Fibroblast of lung (primary cell): ENCODE measurements around the gene STK11.

Source experiments
- CTCF ChIP-seq, 2 donors: IDR thresholded peaks in 1 of 2; conservative IDR thresholded peaks in 1 of 2; 1 replicate in 1 of 2; 2 replicates in 1 of 2; pipeline ENCODE4 v1.5.1; 2011 to 2012; ENCODE audit warnings: low read length in 2 of 2, control low read depth in 1 of 2, inconsistent platforms in 1 of 2, low read depth in 1 of 2, mild to moderate bottlenecking in 1 of 2
- EZH2 ChIP-seq: IDR thresholded peaks from 2 replicates; pipeline ENCODE4 v1.5.1; 2012; ENCODE audit warnings: low read length, control low read depth, mild to moderate bottlenecking; ENCODE audit errors: missing control alignments

GRCh38 chr19:1236576-1236975 lies 31.0 kb downstream of the STK11 start:
- TF ChIP-seq CTCF (conservative IDR thresholded peaks at IDR 0.05 in 1 of 2, IDR thresholded peaks at IDR 0.05 in 1 of 2; ENCODE audit: low read depth in 1 of 2, low read length in 2 of 2) (no peak), EZH2 (no peak)
